22Rv1 (cell line): Measurements from ENCODE around the gene RGS21.
"Not testable (repeated sequence)": the region's sequence is repeated elsewhere in the genome, so short reads cannot be mapped to it uniquely, and the experiment has no call there.

ENCODE experiments used
- H3K27ac ChIP-seq: fragments of 450-650 bp; 2 replicates; pipeline ENCODE4 v1.5.1; 2017
- ZFX ChIP-seq: fragments of 450-650 bp; IDR thresholded peaks from 2 replicates; pipeline ENCODE4 v1.6.1; 2017; ENCODE audit warnings: antibody characterized with exemption, borderline replicate concordance
- TF ChIP-seq, protein P1 (sequence below): fragments of 450-650 bp; IDR thresholded peaks from 2 replicates; pipeline ENCODE4 v1.5.1; 2017; ENCODE audit warnings: mild to moderate bottlenecking

RGS21 gene

DNA sequence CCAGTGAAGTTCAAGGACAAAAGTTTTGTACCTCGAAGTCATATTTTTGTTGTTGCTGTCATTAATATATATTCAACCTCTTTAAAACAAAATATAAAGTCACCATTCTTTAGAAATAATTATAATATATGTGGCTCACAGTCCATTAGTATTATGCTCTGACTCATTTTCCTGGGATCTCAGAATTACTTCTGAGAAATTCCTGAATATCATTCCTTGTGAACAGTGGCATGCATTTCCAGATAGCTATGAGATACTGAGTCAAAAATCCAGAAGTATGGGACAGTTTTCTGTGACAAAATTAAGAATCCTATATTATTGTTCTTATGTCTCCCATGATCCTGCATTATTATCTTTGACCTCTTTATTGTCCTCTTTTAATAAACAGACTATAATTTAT, 13.8 kb upstream of the RGS21 start:
- no peak for TF ChIP-seq ZFX
- TF ChIP-seq, protein P1, sequence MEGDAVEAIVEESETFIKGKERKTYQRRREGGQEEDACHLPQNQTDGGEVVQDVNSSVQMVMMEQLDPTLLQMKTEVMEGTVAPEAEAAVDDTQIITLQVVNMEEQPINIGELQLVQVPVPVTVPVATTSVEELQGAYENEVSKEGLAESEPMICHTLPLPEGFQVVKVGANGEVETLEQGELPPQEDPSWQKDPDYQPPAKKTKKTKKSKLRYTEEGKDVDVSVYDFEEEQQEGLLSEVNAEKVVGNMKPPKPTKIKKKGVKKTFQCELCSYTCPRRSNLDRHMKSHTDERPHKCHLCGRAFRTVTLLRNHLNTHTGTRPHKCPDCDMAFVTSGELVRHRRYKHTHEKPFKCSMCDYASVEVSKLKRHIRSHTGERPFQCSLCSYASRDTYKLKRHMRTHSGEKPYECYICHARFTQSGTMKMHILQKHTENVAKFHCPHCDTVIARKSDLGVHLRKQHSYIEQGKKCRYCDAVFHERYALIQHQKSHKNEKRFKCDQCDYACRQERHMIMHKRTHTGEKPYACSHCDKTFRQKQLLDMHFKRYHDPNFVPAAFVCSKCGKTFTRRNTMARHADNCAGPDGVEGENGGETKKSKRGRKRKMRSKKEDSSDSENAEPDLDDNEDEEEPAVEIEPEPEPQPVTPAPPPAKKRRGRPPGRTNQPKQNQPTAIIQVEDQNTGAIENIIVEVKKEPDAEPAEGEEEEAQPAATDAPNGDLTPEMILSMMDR, result no peak

DNA sequence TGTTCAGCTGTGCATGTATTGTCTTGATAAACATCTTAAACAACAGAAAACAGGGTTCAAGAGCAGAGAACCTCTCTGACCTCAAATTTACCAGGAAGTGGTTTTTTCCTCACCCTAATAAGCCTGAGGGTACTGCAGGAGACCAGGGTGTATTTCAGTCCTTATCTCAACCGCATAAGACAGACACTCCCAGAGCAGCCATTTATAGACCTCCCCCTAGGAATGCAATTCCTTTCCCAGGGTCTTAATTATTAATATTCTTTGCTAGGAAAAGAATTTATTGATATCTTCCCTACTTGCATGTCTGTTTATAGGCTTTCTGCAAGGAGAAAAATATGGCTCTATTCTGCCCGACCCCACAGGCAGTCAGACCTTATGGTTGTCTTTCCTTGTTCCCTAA, 8.5 kb upstream of the RGS21 start:
- H3K27ac ChIP-seq, result not testable (repeated sequence)

More for the DNA sequence above, 13.8 kb upstream of the RGS21 start:
- H3K27ac ChIP-seq, result no peak overlapping the region

DNA sequence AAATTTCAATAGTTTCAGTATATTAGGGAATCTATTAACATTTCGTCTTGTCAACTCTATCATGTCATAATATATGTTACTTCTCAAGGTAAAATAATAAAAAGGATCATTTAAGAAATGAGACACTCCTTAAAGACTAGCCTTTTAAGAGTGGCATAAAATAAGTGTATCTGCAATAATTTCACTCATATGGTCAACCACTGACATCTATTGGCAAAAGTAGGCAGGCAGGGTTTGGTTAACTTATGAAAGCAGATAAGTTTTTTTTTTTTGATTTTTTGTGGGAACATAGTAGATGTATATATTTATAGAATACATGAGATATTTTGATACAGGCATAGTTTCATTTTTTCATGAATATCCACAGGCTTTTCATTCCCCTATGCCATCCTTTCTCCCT, 5.5 kb upstream of the RGS21 start:
- no peak for TF ChIP-seq ZFX
- TF ChIP-seq, protein P1, result peak; percentile 82
- H3K27ac ChIP-seq, result no peak overlapping the region

DNA sequence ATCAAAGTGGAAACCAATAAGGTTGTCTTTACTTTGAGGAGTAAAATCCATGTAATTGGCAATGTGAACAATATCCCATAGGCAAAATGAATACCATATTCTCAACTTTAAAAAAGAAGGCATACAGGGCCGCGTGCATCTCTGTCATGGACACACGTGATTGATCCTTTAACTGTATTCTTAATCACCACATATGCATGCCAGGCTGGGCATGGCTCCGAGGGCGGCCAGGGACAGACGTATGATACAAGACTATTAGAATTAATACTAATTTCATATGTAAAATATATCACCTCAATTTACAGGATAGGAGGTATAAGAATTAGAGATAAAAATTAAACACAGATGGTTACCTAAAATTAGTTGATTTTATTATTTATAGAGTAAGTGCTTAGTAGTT, 11.2 kb downstream of the RGS21 start:
- no peak overlapping the region for H3K27ac ChIP-seq
- TF ChIP-seq ZFX, result no peak
- TF ChIP-seq, protein P1, result no peak

DNA sequence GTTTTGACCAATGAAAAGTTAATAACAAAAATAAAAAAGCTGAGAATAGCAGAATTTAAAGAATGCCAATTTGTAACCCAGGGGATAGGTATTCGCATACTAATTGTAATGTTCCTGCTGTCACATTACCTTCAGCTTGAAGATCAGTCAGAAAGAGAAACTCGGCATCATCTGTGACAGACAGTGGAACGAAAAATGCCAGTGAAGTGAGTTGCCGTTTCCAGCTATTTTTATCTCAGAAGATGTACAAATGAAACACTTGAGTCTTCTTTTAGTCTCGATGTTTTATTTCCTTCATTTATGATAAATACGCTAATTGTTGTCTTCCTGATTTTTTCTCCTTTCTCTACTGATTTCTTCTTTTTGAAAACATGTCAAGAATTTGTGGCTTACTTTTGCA, 26.1 kb downstream of the RGS21 start:
- no peak overlapping the region for H3K27ac ChIP-seq
- no peak for TF ChIP-seq ZFX
- TF ChIP-seq, protein P1, result no peak

DNA sequence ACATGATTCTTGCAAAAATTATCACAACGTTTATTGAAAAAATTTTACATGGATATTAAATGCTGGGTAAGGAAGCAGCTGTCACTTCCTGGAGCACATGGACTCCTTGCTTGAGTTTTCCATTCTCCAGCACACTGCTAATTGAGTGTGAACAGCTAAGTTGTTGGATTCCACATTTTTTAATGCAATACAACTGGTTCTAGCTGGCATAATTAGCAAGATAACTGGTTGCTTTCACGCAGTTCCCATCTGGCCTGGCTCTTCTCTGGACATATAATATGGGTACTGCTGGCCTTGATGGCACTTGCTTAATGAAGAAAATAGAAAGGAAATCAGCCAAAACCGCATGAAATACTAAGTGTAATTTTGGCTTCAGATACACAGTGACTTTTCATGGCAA, 26.6 kb downstream of the RGS21 start:
- TF ChIP-seq, protein P1, result no peak
- TF ChIP-seq ZFX, result no peak
- H3K27ac ChIP-seq, result no peak overlapping the region

DNA sequence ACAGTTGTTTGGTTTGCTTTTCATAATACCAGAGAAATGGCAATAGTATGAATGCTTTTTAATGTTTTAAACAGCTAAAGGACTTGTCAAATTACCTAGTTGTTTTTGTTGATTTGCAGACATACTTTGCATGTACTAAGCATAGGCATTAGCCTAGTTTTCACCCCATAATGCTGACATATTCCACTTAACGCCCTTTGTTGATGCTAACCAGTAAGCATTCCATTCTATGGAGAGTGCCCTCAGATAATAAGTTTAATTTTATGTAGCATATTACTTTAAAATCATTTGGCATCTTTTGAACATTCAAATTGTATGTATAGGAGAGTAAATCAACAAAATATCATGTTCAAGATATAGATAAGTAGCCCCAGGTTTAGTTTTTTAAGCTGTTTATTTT, 32.5 kb downstream of the RGS21 start:
- TF ChIP-seq, protein P1, result no peak
- TF ChIP-seq ZFX, result no peak
- no peak overlapping the region for H3K27ac ChIP-seq

DNA sequence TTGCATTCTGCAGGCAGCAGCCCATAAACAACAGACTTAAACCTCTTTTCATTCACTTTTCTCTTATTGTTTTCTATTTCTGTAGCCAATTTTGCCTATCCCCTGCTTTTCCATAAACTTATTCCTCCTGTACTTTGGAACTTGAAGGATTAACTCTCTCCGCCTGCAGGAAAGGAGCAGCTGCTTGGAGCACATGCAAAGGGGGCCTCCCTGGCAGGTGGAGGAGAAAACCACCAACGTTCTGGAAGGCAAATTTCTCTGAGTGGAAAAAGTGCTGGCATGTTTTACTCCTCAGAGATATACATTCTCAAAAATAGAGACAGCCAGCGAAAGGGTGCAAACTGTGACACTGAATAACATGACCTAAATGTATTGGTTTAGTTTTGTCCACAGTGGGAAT, 33.6 kb downstream of the RGS21 start:
- H3K27ac ChIP-seq, result no peak overlapping the region
- no peak for TF ChIP-seq ZFX
- TF ChIP-seq, protein P1, result no peak
